HUDEP-2 (cell line): ENCODE results near the gene SAP30BP.

ENCODE experiments used
- DNase-seq, 76 experiments: peaks; one replicate each; lab custom pipeline; 2025; ENCODE audit not compliant: unreplicated experiment in 76 of 76; lab: John Stamatoyannopoulos, UW

The SAP30BP gene

DNA sequence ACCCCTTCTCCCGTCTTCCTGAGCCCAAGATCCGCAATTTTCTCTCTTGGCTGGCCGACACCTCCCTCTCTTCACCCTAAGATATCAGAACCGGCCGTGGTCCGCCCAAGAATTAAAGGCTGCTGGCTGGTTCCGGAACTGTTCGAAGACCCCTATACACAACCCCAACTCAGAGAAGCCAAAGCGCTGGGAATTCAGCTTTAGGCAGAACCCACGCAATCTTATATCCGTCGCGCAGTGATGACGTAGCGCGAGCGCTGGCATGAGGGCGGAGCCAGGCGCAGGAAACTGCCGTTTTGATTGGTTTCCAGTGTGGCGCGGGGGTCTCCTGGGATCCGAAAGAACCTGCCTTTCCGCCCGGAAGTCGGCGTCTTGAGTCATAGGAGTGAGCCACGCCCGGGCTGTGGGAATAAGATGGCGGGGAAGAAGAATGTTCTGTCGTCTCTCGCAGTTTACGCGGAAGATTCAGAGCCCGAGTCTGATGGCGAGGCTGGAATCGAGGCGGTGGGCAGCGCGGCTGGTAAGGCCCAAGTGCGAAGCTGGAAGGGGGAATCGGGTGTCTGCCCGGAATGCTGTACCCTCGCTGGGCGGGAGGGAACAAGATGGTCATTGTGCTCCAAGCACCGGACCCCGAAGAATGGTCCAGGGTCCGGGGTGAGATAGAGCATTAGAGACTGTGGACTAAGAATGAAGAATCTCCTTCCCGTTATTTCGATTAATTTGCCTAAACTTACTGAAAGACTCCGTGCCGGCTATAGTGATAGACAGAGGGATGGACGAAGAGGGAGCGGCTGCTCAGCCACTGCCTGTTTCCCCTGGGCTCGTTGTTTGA lies at the start of gene SAP30BP, which contains the start of gene RECQL5:
TSS of gene SAP30BP (plus strand) at position 380 of the 832 bp plus-strand sequence. CDS start at position 415, 35 bp downstream.
TSS of gene RECQL5 (minus strand) at position 196 of the 832 bp plus-strand sequence. CDS start 597 bp downstream, outside the sequence.
- peak in 75 of 76 experiments; percentile 42 to 98 (median 93) for DNase-seq

GRCh38 chr17:75617675-75618074 lies 49.5 kb upstream of the SAP30BP start:
- DNase-seq = no peak

DNA sequence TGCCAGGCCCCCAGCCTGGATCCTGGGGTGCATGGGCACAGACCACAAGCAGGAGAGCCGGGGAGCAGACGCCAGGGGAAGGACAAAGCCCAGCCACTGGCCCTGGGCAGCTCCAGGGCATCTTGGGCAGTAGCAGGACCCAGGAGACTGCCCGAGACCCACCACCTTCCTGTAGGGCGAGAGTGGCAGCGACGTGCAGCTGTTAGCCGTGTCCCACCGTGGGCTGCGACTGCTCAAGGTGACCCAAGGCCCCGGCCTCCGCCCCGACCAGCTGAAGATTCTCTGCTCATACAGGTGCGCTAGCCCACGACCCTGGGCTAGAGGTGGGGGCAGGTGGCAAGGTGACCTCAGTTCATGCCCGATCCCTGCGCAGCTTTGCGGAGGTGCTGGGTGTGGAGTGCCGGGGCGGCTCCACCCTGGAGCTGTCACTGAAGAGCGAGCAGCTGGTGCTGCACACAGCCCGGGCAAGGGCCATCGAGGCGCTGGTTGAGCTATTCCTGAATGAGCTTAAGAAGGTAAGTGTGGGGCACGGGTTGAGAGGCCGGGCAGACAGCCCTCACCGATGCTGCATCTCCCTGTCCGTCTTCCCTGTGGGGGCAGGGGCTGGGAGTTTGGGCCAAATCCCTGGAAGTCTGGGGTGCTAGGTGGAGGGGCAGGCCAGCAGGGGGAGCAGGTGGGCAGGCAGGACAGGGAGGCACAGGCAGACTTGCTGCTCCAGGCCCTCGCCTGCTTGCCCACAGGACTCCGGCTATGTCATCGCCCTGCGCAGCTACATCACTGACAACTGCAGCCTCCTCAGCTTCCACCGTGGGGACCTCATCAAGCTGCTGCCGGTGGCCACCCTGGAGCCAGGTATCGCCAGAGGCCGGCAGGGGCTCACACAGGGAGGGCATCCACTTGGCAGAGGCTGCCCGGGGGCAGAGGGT lies 47.4 kb upstream of the SAP30BP start:
- DNase-seq = peak in 32 of 76 experiments; percentile 13 to 65 (median 36)

GRCh38 chr17:75621489-75621888 lies 45.6 kb upstream of the SAP30BP start:
- no peak for DNase-seq

- no peak for DNase-seq
Measured at GRCh38 chr17:75622076-75622475, 45.1 kb upstream of the SAP30BP start.

GRCh38 chr17:75622771-75623273 lies 44.3 kb upstream of the SAP30BP start:
- no peak for DNase-seq

DNA sequence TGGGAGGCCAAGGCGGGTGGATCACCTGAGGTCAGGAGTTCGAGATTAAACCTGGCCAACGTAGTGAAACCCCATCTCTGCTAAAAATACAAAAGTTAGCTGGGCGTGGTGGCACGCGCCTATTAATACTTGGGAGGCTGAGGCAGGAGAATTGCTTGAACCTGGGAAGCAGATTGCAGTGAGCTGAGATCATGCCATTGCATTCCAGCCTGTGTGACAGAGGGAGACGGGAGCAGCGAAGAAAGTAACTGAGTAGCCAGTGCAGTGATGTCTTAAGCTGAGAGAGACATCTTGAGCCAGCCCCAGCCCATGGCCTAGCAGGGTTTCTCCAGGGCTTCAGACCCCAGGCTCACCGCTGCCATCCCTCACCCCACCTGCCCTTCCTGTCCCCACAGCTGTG lies 43.8 kb upstream of the SAP30BP start:
- no peak for DNase-seq

DNA sequence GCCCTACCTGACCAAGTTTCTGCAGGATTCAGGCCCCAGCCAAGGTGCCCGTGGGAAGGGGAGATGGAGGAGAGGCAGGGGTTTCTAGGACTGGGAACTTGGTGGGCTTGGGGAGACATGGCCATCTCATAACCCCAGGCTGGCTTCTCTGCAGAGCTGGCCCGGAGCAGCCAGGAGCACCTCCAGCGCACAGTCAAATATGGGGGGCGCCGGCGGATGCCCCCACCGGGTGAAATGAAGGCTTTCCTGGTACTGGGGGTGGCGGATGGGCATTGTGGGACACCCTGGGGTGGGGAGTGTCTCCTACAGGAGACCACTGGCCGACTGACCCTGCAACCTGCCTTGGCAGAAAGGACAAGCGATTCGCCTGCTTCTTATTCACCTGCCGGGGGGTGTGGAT lies 43.1 kb upstream of the SAP30BP start:
- DNase-seq = no peak

DNA sequence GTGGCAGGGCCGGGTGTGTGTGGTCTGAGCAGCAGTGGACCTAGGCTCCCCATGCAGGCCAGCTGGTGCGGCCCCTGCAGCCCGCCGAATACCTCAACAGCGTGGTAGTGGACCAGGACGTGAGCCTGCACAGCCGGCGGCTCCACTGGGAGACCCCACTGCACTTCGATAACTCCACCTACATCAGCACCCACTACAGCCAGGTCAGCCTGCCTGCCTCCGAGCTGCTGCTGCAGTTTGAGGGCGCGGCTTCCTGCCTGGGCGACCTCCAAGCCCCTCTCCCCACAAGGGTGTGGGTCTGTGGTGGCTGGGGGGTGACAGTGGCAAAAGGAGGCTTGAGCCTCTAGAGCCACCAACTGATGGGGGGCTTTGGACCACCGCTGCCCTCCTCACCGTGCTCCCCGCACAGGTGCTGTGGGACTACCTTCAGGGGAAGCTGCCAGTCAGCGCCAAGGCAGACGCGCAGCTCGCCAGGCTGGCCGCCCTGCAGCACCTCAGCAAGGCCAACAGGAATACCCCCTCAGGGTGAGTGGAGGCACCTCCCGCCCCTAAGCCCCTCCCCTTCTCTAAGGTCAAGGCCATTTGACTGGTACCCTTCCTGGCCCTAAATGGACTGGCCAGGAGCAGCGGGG lies 42.3 kb upstream of the SAP30BP start:
- no peak for DNase-seq

DNA sequence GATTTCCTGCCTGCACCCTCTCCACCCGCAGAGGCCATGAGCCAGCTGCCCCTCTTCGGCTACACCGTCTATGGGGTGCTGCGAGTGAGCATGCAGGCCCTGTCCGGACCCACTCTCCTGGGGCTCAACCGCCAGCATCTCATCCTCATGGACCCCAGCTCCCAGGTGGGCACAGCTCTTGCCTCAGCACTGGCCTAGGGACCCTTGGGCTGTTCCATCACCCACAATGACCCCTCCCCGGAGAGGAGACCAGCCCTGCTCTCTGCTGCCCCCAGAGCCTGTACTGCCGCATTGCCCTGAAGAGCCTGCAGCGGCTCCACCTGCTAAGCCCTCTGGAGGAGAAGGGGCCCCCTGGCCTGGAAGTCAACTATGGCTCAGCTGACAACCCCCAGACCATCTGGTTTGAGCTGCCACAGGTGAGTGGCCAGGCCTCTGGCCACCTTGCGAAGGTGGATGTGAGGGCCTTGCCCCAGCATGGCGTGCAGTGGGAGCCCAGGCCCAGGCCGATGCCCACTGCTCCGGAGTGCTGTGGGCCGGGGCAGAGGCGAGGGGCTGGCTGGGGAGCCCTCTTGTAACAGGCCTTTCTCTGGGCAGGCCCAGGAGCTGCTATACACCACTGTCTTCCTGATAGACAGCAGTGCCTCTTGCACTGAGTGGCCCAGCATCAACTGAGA lies 41.2 kb upstream of the SAP30BP start:
- peak in 23 of 76 experiments; percentile 6 to 41 (median 29) for DNase-seq

DNA sequence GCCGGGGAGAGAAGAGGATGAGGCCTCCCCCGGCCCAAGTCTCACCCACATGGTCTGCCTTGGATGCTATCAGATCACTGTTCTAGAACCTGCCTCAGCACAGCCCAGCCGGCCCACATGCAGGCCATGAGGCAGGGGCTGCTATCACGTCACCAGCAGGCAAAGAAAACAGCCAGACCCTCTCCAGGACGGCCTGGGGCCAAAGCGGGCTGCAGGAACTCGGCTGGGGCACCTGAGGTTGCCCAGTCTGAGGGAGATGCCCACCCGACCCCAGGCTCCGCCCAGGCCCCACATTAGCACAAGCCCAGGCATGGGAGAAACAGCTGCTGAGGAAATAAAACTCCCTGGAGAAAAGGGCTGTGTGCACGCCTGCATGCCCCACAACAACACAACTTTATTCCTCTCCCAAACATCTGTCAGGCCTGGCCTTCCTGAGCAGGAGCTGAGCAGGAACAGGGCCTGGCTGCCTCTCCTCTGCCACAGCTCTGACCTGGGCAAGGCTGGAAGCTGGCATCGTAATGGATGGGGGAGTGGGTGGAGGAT lies 40.6 kb upstream of the SAP30BP start:
- DNase-seq = no peak

- no peak for DNase-seq
Measured at GRCh38 chr17:75627094-75627493, 40.0 kb upstream of the SAP30BP start.

- DNase-seq = no peak
Measured at GRCh38 chr17:75628425-75628824, 38.7 kb upstream of the SAP30BP start.

GRCh38 chr17:75629157-75629556 lies 38.0 kb upstream of the SAP30BP start:
- no peak for DNase-seq

GRCh38 chr17:75630071-75630917 lies 36.8 kb upstream of the SAP30BP start:
- no peak for DNase-seq

- DNase-seq = no peak
Measured at GRCh38 chr17:75631353-75631752, 35.8 kb upstream of the SAP30BP start.

DNA sequence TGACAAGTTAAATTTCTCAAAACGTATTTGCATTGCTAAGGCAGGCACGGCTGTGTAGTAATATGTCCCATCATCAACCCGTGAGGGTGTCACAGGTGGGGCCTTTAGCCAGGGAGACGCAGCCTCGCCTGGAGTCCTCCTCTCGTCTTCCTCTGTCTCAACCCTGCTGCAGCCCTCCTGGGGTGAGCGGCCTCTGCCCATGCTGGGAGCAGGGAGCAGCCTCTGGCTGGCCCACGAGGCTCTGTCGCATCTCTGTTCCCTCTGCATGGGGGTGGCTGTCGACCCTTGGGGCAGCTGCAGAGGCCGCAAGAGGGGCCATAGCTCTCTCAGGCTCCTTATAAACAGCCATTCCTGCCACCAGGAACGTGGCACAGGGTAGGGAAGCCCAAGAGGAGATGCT lies 34.7 kb upstream of the SAP30BP start:
- no peak for DNase-seq

DNA sequence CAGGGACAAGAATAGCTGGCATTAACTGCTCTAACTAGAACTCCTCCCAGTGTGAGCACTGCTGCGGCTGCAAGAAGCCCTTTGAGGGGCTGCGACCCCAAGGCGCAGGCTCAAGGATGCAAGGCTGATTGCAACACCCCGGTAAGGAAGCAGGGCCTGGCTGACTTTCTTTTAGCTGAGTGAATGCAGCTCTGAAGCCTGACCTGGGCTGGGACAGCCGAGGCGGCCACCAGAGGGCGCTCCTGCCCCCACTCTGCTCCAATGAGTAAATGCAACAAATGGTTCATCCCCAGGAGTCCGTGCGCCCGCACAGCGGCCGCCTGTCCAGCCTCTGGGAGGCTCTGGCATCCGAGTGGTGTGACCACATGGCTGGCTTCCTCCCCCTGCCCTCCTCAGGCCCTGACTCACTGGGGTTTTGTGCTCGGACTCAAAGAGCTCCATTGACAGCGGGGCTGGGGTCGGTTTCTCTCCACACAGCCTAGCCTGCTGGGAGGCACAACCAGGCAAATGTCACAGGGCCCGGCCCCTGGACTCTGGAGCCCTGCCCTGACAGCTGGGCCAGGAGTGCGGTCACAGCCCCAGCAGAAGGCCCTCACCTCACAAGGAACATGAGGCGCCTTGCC lies 34.2 kb upstream of the SAP30BP start, which contains the start of gene SMIM5:
TSS of gene SMIM5 (plus strand) at position 572 of the 623 bp plus-strand sequence. CDS start 6,768 bp downstream, outside the sequence.
- DNase-seq = peak in 74 of 76 experiments; percentile 11 to 90 (median 75)
